M059J (cell line): Measurements from ENCODE around the gene DCN. TPM values are rescaled to one million over a fixed set of nuclear protein-coding genes. Genes with fewer than 3 reads are reported as not detected.
A peak's percentile ranks its signal among the peaks of the same experiment; 100 is the strongest.

ENCODE experiments used
- DNase-seq: peaks from one replicate; pipeline ENCODE4 v3.0.0-alpha.2; 2012; ENCODE audit warnings: low read depth
- total RNA-seq: library from RNA; depleted of rRNA; stranded (reverse); fragments of >200 nt; shearing (Covaris generic); gene quantifications from 2 replicates; pipeline ENCODE4 v1.2.3, GENCODE V29; 2014; rRNA removed

DCN gene
- total RNA-seq, 1 experiment from 2014 or later = 16.3 TPM

GRCh38 chr12:91100906-91101305 is 81.7 kb downstream of the DCN start:
- DNase-seq = peak; percentile 72

GRCh38 chr12:91099836-91100235 is 82.8 kb downstream of the DCN start:
- peak; percentile 25 for DNase-seq

- peak; percentile 59 for DNase-seq
Observed at GRCh38 chr12:91099341-91099740, 83.3 kb downstream of the DCN start.

- DNase-seq = peak; percentile 94
Observed at GRCh38 chr12:91098941-91099340, 83.7 kb downstream of the DCN start.

- peak; percentile 31 for DNase-seq
Observed at GRCh38 chr12:91098461-91098860, 84.2 kb downstream of the DCN start.

- DNase-seq = no peak
Observed at GRCh38 chr12:91094957-91095356, 87.7 kb downstream of the DCN start.

GRCh38 chr12:91094032-91094662 is 88.5 kb downstream of the DCN start:
- DNase-seq = peak; percentile 36

- DNase-seq = no peak
Observed at GRCh38 chr12:91093341-91093740, 89.3 kb downstream of the DCN start.

- peak; percentile 81 for DNase-seq
Observed at GRCh38 chr12:91091916-91092715, 90.5 kb downstream of the DCN start.

Other genes starting within 250 kb of the DCN start
- gene CCER1, start 227.6 kb downstream of the DCN start, total RNA-seq = not detected in 2 replicates
- gene EPYC, start 177.8 kb downstream of the DCN start, total RNA-seq = 0.17 TPM in 1 of 2 replicates, not detected in the other
- not detected in 2 replicates for gene KERA, start 124.8 kb downstream of the DCN start, total RNA-seq
- 293 and 400 TPM in 2 replicates for gene LUM, start 71.3 kb downstream of the DCN start, total RNA-seq